Nucleus accumbens (tissue), 56 donors: ENCODE data around the gene ZNF132.
A peak's percentile ranks its signal among the peaks of the same experiment; 100 is the strongest.
"Not testable (repeated sequence)": the region's sequence is repeated elsewhere in the genome, so short reads cannot be mapped to it uniquely, and the experiment has no call there.

ENCODE experiments used
- DNase-seq, 56 donors: peaks; one replicate each; lab custom pipeline; 2025; lab: John Stamatoyannopoulos, UW

The ZNF132 gene

DNA sequence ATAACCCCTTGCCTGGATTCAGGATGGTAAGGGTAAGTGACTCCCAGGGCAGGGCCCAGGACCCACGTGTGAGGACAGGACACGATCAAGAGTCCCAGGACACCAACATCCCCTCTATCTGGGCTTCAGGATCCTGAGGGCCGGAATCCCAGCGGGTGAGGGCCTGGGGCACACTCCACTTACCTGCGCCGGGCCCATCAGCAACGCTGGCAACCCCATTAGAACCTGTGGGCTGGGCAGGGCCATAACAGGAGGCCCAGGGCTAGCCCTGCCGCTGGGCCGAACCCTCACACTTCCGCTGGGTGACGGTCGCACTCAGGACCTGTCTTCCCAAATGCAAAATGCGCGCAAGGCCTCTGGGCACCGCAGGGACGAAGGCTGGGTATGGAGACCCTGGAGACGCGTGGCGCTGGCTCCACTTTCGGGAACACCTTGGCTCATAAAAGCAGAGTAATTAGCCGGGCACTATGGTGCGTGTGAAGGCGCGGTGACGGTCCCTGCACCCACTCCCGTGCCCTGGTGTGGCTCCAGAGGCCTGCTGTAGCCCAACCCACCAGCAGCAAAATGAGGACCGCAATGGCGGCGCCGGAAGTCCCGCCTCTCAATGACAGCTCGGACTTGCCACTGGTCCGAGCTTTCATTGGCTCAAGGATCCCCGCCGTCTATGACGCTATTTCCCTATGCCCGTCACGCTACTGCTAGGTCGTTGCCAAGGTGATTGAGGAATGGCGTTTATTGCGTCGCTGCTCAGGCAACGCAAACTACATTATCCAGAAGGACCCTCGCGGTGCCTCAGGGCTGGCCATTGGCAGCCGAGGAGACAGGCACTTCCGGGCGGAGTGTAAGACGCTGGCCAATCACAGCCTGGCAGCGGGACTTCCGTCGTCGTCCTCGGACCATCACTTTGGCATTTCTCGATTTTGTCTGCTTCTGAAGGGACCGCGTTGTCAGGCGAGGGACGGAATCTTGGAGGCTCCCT lies at the start of gene ZNF132:
ZNF132 (minus strand) TSS at position 578 of the 979 bp plus-strand sequence; CDS start at position 246, 332 bp downstream.
- DNase-seq = peak; percentile 61 to 100 (median 99)

DNA sequence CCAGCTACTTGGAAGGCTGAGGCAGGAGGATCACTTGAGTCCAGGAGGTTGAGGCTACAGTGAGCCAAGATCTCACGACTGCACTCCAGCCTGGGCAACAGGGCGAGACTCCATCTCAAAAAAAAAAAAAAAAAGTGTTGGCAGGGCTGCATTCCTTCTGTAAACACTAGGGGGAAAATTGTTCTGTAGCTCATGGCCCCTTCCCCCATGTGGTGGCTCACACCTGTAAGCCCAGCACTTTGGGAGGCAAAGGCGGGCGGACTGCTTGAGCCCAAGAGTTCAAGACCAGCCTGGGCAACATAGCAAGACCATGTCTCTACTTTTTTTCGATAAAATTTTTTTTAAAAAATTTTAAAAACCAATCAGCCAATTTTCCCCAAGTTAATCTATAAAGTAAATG lies 44.4 kb upstream of the ZNF132 start:
- not testable (repeated sequence) for DNase-seq

DNA sequence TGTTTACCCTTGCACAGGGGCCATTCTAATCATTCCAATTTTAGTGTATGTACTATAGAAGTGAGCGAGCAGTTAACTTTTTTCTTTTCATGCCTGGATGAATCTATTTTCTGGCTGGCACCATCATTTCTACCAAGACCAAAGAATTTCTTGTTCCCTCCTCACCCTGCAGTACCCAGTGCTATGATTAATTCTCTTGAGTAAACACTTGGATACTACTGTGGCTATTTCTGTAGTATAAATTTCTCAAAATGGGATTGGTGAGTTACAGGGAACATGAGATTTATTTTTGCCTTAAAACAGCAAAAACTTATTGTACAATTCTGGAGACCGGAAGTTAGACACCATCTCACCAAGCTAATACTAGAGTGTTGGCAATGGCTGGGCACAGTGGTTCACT lies 43.8 kb upstream of the ZNF132 start:
- DNase-seq = no peak

DNA sequence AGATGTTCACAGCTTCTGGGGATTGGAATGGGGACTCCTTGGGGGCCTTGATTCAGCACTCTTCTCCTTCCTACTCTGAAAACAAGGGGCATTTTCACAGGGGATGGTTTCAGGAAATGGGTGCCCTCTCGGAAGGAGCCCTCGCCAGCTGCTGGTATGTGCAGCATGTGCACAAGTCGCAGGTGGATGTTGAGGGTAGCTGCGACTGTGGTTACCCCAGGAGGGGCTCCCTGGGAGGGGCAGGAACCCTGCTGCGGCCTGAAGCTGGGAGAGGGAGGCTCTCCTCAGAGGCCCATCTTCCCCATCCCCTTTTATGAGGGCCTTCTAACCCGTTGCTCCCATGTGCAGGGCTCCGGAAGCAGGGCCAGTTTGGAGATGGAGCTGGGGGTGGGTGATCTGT lies 42.4 kb upstream of the ZNF132 start:
- no peak for DNase-seq

DNA sequence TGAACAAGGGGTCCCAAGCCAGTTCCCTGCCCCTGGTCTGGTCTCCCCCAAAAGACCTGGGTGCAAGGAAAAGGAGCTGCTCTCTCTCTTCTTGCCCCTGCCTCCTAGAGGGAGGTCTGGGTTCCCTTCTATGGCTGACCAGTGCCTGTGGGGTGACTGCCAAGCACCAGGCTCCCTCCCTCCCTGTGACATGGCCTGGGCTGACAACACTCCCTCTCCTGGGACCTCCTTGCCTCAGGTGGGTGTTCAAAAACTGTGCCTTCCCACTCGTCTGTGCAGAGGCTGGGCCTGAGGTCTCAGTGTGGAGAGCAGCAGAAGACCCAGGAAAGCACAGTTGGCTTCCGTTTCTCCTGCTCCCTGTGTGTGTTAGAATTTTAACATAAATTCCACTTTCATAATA lies 40.9 kb upstream of the ZNF132 start:
- no peak for DNase-seq

DNA sequence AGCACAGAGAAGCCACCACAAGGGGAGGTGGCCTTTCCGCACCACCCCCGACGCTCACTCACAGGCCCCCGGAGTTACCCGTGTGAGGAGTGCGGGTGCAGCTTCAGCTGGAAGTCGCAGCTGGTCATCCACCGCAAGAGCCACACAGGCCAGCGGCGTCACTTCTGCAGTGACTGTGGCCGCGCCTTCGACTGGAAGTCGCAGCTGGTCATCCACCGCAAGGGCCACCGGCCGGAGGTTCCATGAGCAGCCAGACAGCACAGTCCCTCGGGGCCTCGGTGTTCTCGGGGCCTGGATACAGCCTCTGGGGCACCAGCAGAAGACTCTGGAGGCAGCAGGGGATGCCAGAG lies 40.5 kb upstream of the ZNF132 start:
- no peak for DNase-seq

DNA sequence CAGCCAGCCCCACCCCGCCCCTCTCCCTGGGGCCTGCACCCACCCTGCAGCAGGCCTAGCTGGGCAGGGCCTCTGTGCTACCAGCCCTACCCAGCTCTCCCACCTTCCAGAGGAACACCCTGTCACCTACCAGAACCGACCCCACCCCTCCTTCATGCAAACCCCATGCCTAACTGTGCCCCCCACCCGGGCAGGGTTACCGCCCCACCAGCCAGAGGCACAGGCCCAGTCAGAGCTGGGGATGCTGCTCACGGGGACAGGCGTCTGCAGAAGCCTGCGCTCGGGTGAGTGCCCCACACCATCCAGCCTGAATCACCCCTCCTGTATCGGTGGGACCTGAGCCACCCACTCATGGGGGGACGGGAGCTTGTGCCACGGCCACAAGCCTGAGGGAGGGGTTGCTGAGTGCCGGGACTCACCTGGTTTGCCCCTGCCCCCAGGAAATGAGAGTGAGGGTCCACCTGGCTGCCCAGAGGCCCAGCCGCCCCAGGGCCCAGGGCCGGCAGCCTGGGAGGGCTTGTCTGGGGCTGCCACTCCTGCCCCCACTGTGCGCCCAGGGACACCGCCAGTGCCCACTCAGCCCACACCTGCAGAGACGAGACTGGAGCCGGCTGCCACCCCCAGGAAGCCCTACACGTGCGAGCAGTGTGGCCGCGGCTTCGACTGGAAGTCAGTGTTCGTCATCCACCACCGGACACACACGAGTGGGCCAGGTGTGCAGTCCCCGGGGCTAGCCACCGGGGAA lies 40.0 kb upstream of the ZNF132 start:
- no peak for DNase-seq

DNA sequence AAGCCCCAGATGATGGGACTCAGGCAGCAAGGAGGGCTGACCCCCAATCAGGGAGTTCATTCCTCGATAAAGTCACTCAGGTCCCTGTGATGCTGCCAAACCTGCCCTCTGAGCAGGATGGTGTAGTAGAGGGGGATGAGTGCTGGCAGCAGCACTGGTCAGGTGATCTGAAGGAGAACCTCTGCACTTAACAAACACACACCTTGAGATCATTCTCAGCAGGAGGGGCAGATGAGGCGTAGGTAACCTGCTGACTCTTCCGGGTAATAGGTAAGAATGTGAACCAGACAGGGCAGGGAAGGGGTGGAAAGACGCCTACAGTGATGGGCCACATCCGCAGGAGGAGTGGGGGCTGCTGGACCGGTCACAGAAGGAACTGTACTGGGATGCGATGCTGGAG lies 39.4 kb upstream of the ZNF132 start:
- DNase-seq = no peak

DNA sequence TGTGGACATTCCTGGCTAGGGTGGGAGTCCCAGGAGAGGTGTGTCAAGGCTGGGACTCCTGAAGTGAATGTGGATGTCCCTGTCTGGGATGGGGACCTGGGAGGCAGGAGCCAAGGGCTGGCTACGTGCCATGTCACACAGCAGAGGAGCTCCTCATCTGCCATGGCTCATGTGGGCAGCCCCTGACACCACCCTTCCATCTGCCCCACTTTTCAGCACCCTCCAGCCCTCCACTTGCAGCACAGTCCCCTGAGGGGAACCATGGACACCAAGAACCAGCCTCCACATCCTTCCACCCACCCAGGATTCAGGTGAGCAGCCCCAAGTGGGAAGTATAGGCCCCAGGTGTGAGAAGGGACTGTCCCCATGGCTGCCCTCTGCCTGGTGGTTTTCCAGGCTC lies 37.9 kb upstream of the ZNF132 start:
- no peak for DNase-seq

DNA sequence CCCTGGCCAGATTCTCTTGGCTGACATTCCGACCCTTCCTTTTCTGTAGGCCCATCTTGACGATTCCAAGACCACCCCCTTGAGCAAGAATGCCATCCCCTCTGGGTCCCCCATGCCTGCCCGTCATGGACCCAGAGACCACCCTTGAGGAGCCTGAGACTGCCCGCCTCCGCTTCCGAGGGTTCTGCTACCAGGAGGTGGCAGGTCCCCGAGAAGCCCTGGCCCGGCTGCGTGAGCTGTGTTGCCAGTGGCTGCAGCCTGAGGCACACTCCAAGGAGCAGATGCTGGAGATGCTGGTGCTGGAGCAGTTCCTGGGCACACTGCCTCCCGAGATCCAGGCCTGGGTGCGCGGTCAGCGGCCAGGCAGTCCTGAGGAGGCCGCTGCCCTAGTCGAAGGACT lies 37.2 kb upstream of the ZNF132 start:
- no peak for DNase-seq

DNA sequence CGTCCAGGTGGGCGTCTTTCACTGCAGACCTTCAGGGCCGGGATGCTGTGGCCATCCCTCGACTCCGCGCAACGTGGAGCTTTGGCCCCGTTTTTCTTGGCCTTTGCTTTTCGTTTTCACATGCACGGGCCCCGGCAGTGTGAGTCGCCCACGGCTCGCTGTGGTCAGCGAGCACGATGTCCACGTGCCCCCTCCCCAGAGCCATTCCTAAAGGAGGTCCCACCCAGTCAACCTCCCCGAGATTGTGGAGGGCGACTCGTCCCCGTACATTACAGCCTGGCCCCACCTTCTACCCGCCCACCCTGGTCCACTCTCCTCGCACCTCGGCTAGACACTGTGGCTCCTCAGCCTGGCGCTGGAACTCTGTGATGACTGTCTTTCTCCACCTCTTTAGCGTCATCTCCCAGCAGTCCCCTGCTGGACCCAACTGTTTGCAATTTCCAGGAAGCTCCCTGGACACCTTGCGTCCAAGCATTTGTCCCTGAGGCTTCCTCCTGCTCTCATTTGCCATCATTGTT lies 36.6 kb upstream of the ZNF132 start:
- peak in 3 of 56 donors; percentile 46 to 58 (median 57) for DNase-seq

DNA sequence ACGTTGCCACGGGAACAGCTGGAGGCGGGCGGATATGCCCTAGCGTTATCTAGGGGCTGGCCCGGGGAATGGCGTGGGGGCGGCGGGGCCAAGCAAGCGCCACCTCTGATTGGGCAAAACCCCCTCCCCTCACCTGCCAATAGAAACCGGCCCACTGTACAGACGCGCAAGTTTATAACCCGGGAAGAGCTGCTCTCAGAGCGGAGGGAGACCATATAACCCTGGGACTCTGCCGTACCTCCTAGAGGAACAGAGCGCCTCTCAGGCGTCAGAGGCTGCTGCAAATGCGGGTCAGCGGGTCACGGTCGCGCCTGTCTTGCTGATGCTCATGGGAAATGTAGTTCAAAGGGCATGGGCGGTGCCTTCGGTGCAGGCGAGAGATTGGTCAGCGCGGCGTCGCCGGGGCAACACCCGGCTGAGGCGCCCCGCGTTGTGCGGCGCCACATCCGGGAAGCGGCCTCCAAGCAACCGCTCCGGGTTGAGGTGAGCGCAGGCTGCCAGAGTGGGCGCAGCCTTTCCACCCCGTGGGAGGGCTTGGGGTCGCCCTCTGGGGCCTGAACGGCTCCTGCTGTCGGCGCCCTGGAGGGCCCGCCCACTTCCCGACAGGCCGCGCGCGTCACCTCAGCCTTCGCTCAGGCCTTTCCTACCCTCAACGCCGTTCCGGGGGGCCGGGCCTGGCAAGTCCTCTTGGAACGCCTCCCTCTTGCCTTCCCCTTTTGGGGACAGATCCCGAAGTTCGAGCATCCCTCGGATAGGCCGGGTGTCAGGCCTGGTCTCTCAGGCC lies 36.0 kb upstream of the ZNF132 start, which contains the start of gene ZNF446:
ZNF446 (plus strand) TSS at position 639 of the 784 bp plus-strand sequence. CDS start 867 bp downstream, outside the sequence.
- DNase-seq = peak; percentile 83 to 99 (median 95)

DNA sequence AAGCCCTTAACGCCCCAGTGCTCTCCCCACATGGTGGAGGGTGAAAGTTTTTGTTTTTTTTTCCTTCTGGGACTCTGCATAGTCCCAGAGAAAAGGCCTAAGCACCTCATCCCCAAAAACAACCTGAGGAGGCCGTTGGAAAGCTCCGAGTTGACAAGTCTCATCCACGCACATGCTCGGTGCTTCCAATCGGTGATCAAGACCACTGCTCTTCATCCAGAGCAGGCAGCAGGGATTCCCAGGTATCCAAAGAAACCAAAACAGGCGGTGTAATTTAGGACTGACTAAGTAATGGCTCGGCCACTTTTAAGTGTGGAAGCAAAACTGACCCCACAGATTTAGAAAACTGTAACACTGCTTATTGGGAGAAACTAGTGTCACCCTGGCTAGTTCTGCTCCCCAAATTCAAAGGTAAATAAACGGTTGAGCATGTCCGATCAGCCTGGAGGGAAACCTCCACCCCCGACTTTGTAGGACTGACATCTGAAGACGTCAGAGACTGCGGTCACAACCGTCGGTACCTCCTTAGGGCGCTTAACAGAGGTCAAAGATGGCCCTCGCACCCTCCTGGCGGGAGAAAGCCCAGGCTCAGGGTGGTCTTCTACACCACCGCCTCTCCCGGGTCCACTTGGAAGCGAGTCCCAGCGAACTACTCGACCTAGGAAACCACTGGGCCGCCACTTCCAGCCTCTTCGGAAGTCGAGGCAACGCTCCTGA lies 35.2 kb upstream of the ZNF132 start:
- no peak for DNase-seq

DNA sequence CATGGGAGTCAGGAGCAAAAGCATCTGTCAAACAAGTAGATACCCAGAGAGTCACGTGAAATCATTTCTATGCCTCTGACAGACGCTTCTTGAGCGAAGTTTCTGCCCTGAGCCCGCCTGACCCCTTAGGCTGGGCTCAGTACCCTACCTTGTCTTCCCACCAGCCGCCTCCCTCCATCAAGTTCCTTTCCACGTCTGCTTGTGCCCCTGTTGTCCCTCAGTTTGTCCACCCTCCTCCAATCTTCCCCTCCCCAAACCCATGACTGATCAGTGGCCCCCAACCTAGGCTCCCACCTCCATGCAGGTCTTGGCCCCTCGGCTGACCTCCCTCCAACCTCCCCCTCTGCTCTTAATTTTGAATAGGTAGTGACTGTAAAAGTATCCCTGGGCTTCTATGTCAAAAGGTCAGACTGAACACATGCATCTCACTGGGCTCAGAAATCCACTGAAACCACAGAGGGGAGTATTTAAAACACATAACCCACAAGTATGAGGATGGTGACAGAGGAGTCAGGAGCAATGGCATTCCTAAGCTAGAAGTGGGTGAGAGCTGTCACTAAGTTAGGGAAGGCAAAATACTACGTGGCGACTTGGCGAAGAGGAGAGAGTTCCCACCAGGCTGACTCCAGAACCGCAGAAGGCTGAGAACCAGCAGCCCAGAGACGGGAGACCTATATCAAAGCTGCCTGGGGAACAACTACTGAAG lies 34.5 kb upstream of the ZNF132 start:
- DNase-seq = no peak

DNA sequence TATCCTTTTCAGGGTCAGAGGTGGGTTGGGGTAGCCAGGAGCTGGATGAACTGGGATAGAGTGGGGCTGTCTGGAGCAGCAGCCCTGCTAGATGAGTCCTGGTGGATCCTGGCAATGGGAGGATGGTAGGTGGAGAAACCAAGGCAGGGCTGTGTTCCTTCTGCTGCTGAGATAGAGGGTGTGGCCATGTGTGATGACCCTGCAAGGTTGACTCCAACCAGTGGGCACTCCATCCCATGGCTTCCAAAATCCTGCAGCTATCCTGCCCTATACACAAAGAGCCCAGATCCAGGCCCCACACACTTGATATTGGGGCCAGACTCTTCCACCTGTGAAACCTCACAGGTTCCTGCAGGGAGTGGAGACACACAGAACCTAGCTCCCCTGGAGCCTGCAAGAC lies 33.8 kb upstream of the ZNF132 start:
- no peak for DNase-seq

DNA sequence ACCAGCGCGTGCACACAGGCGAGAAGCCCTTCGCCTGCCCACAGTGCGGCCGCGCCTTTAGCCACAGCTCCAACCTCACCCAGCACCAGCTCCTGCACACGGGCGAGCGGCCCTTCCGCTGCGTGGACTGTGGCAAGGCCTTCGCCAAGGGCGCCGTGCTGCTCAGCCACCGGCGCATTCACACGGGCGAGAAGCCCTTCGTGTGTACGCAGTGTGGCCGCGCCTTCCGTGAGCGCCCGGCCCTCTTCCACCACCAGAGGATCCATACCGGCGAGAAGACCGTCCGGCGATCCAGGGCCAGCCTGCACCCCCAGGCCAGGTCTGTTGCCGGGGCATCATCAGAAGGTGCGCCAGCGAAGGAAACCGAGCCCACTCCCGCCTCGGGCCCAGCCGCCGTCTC lies 31.8 kb upstream of the ZNF132 start:
- no peak for DNase-seq

DNA sequence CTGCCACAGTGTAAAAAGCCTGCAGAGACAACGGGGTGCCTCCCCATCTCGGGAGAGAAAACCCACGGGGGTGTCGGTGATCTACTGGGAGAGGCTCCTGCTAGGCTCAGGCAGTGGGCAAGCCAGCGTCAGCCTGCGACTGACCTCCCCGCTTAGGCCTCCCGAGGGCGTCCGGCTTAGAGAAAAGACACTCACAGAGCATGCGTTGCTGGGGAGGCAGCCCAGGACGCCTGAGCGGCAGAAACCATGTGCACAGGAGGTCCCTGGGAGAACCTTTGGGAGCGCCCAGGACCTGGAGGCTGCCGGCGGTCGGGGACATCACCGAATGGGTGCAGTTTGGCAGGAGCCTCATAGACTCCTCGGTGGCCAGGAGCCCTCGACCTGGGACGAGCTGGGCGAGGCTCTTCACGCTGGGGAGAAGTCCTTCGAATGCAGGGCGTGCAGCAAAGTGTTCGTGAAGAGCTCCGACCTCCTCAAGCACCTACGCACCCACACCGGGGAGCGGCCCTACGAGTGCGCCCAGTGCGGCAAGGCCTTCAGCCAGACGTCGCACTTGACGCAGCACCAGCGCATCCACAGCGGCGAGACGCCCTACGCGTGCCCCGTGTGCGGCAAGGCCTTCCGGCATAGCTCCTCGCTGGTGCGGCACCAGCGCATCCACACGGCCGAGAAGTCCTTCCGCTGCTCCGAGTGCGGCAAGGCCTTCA lies 31.0 kb upstream of the ZNF132 start:
- DNase-seq = not testable (repeated sequence)

DNA sequence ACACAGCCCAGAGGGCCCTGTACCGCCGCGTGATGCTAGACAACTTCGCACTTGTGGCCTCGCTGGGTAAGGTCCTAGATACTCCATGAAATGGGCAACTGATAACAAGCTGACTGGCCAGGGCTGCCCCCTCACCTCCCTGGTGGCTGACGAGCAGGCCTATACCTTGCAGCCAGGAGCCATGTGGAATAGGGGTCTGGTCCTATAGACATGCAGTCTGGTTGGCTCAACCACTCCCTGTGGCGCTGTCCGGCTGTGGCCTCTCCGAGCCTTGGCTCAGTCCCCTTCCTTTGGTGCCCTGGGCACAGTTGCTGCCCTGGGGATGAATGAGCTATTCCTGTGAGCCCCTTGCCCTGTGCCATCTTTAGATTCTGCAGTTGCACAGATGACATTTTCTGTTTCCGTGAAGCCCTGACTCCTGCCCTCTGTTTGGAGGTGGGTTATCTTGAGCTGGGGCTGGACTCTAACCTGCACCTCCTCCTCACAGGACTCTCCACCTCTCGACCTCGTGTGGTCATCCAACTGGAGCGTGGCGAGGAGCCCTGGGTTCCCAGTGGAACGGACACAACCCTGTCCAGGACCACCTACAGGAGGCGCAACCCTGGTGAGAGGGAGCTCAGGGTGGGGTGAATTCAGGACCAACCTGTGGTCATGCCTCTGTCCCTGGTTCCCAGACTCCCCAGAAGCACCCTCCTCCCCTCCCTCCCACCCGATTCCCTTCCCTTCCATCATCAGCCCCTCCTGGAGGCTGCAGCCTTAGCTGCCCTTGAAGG lies 29.5 kb upstream of the ZNF132 start:
- DNase-seq = no peak
